Left cardiac atrium (tissue), 4 donors: ENCODE data around the gene AFAP1L1. TPM values are rescaled to one million over a fixed set of nuclear protein-coding genes. Genes with fewer than 3 reads are reported as not detected.

ENCODE experiments used
- ATAC-seq, 2 donors: fragments of 200-7000 bp; cut with Tn5 transposase; one replicate each; pipeline ENCODE4 v1.9.1; 2020; ENCODE audit warnings: mild to moderate bottlenecking in 2 of 2, moderate library complexity in 2 of 2
- DNase-seq: peaks from one replicate; pipeline ENCODE4 v3.0.0-alpha.2; 2020
- intact Hi-C, 2 donors: fragments of 100-400 bp; cut with DNase I; formaldehyde crosslinking; loops; one replicate each; pipeline versions ENCODE4 v1.14.1 to v1.15.1; 2022 to 2023
- long read RNA-seq: library from polyadenylated mRNA; unstranded; transcript quantifications from one replicate; pipeline ENCODE4 v2.0.0, GENCODE V29; 2021
- total RNA-seq, 2 donors: library from RNA; stranded (reverse); fragmentation: NEBNext Ultra II Directional; extraction: Animal tissue kit (Norgen Biotek cat#: 25700); gene quantifications; one replicate each; pipeline ENCODE4 v1.2.1, GENCODE V29; 2021
- donor health status: DM: no; HTN: yes; CAD: no.
- donor health status: DM: no; HTN: yes; CAD: no; lungs with severe emphysema.
- donor health status: DM: yes; HTN: yes; CAD: no.
- donor health status: Dilated cardiomyopathy.

AFAP1L1 gene
- total RNA-seq, result 10 to 100 TPM; 32.8 to 38.6 TPM
- long read RNA-seq, full-length matches to known transcripts, result 71 of 93 reads
- long read RNA-seq, partial matches to known transcripts, result 18 of 93 reads
- long read RNA-seq, other reads (novel, unspliced or antisense), result 4 of 93 reads

GRCh38 chr5:149271716-149272563 lies at the start of gene AFAP1L1:
Gene AFAP1L1 (plus strand): TSS chr5:149271859. CDS start chr5:149271969, 110 bp downstream.
- DNase-seq (peak; percentile 83), ATAC-seq (peak; percentile 90 to 92)
- intact Hi-C loops, result no loop called here

- DNase-seq (no peak), ATAC-seq (no peak)
- intact Hi-C loops, result no loop called here
Measured at GRCh38 chr5:149223081-149223848, 48.4 kb upstream of the AFAP1L1 start.

- DNase-seq, result peak; percentile 53
- intact Hi-C loops, result no loop called here
- ATAC-seq, result peak; percentile 42 to 51
Measured at GRCh38 chr5:149224282-149224681, 47.4 kb upstream of the AFAP1L1 start.

- no peak for DNase-seq
- intact Hi-C loops, result loop anchor here in 1 of 2 donors (5.0 kb wide), 1 partner anchor 85 kb away; the partner anchor contains the start of gene ABLIM3
- peak in 1 of 2 donors; percentile 39 for ATAC-seq
Measured at GRCh38 chr5:149227168-149227826, 44.4 kb upstream of the AFAP1L1 start.

- peak; percentile 96 to 97 for ATAC-seq
- intact Hi-C loops, result loop anchor here (2.0 to 5.0 kb wide), 2 partner anchors 86 to 88 kb away; partner anchors contain the start of gene ABLIM3 (in 2 of the 2)
- DNase-seq, result peak; percentile 56
Measured at GRCh38 chr5:149228618-149229297, 42.9 kb upstream of the AFAP1L1 start.

GRCh38 chr5:149229298-149229937 lies 42.2 kb upstream of the AFAP1L1 start:
- no peak for ATAC-seq
- intact Hi-C loops, result loop anchor here (2.0 to 5.0 kb wide), 2 partner anchors 87 to 89 kb away; partner anchors contain the start of gene ABLIM3 (in 2 of the 2)
- DNase-seq, result no peak

GRCh38 chr5:149235841-149236240 lies 35.8 kb upstream of the AFAP1L1 start:
- no peak for DNase-seq
- ATAC-seq, result peak; percentile 80 to 91
- intact Hi-C loops, result no loop called here

GRCh38 chr5:149237662-149238061 lies 34.0 kb upstream of the AFAP1L1 start:
- no peak for ATAC-seq
- no peak for DNase-seq
- intact Hi-C loops, result no loop called here

GRCh38 chr5:149238540-149238939 lies 33.1 kb upstream of the AFAP1L1 start:
- intact Hi-C loops, result no loop called here
- no peak for ATAC-seq
- DNase-seq, result no peak

GRCh38 chr5:149239917-149240316 lies 31.7 kb upstream of the AFAP1L1 start:
- ATAC-seq, result no peak
- intact Hi-C loops, result no loop called here

GRCh38 chr5:149240354-149240998 lies 31.2 kb upstream of the AFAP1L1 start:
- intact Hi-C loops, result no loop called here
- ATAC-seq (peak; percentile 16 to 45), DNase-seq (no peak)

More at GRCh38 chr5:149239917-149240316, 31.7 kb upstream of the AFAP1L1 start:
- DNase-seq, result no peak

GRCh38 chr5:149242339-149242738 lies 29.3 kb upstream of the AFAP1L1 start:
- ATAC-seq (no peak), DNase-seq (no peak)
- intact Hi-C loops, result no loop called here

- intact Hi-C loops, result no loop called here
- ATAC-seq (no peak), DNase-seq (no peak)
Measured at GRCh38 chr5:149246906-149247305, 24.8 kb upstream of the AFAP1L1 start.

GRCh38 chr5:149247726-149248125 lies 23.9 kb upstream of the AFAP1L1 start:
- intact Hi-C loops, result no loop called here
- ATAC-seq (no peak), DNase-seq (no peak)

- no peak for DNase-seq
- intact Hi-C loops, result no loop called here
- no peak for ATAC-seq
Measured at GRCh38 chr5:149251546-149251945, 20.1 kb upstream of the AFAP1L1 start.

GRCh38 chr5:149254506-149254905 lies 17.2 kb upstream of the AFAP1L1 start:
- ATAC-seq (no peak), DNase-seq (no peak)
- intact Hi-C loops, result no loop called here

GRCh38 chr5:149256451-149256850 lies 15.2 kb upstream of the AFAP1L1 start:
- DNase-seq, result no peak
- ATAC-seq, result no peak
- intact Hi-C loops, result no loop called here

GRCh38 chr5:149257131-149257530 lies 14.5 kb upstream of the AFAP1L1 start:
- no peak for ATAC-seq
- intact Hi-C loops, result no loop called here
- DNase-seq, result no peak
